Measurements from ENCODE around the gene RBM28.

DNA sequence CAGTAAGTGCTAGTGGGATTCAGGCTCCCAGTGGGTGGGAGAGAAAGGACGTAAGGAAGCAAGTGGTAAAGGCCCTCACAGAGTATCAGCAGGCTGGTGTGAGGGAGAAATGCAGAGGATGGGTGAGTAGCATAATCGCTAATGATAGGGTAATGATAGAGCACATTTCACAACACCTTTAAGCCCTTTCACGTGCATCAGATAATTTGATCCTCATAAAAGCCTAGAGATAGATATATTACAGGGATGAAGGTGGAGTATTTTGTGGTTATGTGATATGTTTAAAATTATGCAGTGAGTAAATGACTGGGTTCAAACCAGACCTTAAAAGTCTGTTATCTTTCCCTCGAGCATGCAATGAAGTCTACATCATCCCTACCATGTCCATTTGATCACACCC is 92.4 kb downstream of the RBM28 start:
- TF ChIP-seq RAD21 (conservative IDR thresholded peaks at IDR 0.05 in 1 of 2, IDR thresholded peaks at IDR 0.05 in 1 of 2) (no peak), ZFP36 (IDR thresholded peaks at IDR 0.05; ENCODE audit: borderline replicate concordance, partially characterized antibody) (no peak), CBX2 (IDR thresholded peaks at IDR 0.05; ENCODE audit: borderline replicate concordance, low read depth) (no peak), EP300 (IDR thresholded peaks at IDR 0.05) (no peak), POLR2A (IDR thresholded peaks at IDR 0.05; ENCODE audit: low read length) (no peak)
- TF ChIP-seq, protein P1, sequence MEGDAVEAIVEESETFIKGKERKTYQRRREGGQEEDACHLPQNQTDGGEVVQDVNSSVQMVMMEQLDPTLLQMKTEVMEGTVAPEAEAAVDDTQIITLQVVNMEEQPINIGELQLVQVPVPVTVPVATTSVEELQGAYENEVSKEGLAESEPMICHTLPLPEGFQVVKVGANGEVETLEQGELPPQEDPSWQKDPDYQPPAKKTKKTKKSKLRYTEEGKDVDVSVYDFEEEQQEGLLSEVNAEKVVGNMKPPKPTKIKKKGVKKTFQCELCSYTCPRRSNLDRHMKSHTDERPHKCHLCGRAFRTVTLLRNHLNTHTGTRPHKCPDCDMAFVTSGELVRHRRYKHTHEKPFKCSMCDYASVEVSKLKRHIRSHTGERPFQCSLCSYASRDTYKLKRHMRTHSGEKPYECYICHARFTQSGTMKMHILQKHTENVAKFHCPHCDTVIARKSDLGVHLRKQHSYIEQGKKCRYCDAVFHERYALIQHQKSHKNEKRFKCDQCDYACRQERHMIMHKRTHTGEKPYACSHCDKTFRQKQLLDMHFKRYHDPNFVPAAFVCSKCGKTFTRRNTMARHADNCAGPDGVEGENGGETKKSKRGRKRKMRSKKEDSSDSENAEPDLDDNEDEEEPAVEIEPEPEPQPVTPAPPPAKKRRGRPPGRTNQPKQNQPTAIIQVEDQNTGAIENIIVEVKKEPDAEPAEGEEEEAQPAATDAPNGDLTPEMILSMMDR (IDR thresholded peaks at IDR 0.05): no peak
- TF ChIP-seq, protein P2, sequence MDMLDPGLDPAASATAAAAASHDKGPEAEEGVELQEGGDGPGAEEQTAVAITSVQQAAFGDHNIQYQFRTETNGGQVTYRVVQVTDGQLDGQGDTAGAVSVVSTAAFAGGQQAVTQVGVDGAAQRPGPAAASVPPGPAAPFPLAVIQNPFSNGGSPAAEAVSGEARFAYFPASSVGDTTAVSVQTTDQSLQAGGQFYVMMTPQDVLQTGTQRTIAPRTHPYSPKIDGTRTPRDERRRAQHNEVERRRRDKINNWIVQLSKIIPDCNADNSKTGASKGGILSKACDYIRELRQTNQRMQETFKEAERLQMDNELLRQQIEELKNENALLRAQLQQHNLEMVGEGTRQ (IDR thresholded peaks at IDR 0.05): no peak

All from A549 (cell line).